Testis (tissue), 3 donors: ENCODE data around the gene IZUMO4. TPM values are rescaled to one million over a fixed set of nuclear protein-coding genes. Genes with fewer than 3 reads are reported as not detected.

ENCODE experiments used
- DNase-seq: peaks from one replicate; pipeline ENCODE4 v3.0.0-alpha.2; 2019
- H3K27ac ChIP-seq, 2 donors: fragments of 200-600 bp; sonication (generic); one replicate each; pipeline ENCODE4 v1.5.1; 2019
- H3K27me3 ChIP-seq: fragments of 200-600 bp; sonication (generic); one replicate; pipeline ENCODE4 v1.5.1; 2019
- H3K36me3 ChIP-seq: fragments of 200-600 bp; sonication (generic); one replicate; pipeline ENCODE4 v1.5.1; 2017; ENCODE audit warnings: low read depth; ENCODE audit errors: missing control alignments
- H3K4me1 ChIP-seq: fragments of 200-600 bp; sonication (generic); one replicate; pipeline ENCODE4 v1.5.1; 2019
- H3K4me3 ChIP-seq, 2 donors: fragments of 200-600 bp; sonication (generic); one replicate each; pipeline ENCODE4 v1.5.1; 2017 to 2019
- H3K9me3 ChIP-seq: fragments of 200-600 bp; sonication (generic); one replicate; pipeline ENCODE4 v1.5.1; 2017
- CTCF ChIP-seq, 3 experiments: fragments of 450-650 bp in 2 of 3; fragments of 200-600 bp in 1 of 3; sonication (generic) in 1 of 3; IDR thresholded peaks; one replicate each; pipeline ENCODE4 v1.5.1; 2016 to 2019; ENCODE audit warnings: antibody characterized with exemption in 3 of 3, mild to moderate bottlenecking in 2 of 3, moderate library complexity in 1 of 3
- POLR2A ChIP-seq: fragments of 450-650 bp; IDR thresholded peaks from one replicate; pipeline ENCODE4 v1.6.1; 2017; ENCODE audit warnings: antibody characterized with exemption, mild to moderate bottlenecking, moderate library complexity
- WGBS, 2 donors: methylation state at CpG; one replicate each; pipeline ENCODE4 v1.1.5; 2018; 5-methylcytosine and 5-hydroxymethylcytosine counted together
- intact Hi-C: fragments of 100-400 bp; cut with DNase I; formaldehyde crosslinking; loops from one replicate; pipeline ENCODE4 v1.15.1; 2023; ENCODE audit warnings: low total_unique reads
- polyA plus RNA-seq: library from polyadenylated mRNA; stranded (reverse); fragments of 350-450 nt; fragmentation: Illumina TruSeq; extraction: RNeasy Lipid Tissue Mini Kit (QIAGEN cat#74804); gene quantifications from one replicate; pipeline ENCODE4 v1.2.3, GENCODE V29; 2014; ENCODE audit warnings: low read depth, low replicate concordance; ENCODE audit not compliant: insufficient read depth
- total RNA-seq, 2 donors: library from RNA; depleted of rRNA; stranded (reverse); fragments of >200 nt; gene quantifications; one replicate each; pipeline ENCODE4 v1.2.3, GENCODE V29; 2016

Gene IZUMO4
- total and polyA plus RNA-seq, 3 donors from 2014 or later: 208 to 796 (median 276) TPM

GRCh38 chr19:2139385-2140137, 42.8 kb downstream of the IZUMO4 start:
- DNase-seq: no peak
- H3K27me3 ChIP-seq: no peaks in the 10 kb centered on the region
- no peaks in the 10 kb centered on the region for H3K4me1 ChIP-seq
- no peaks in the 10 kb centered on the region for H3K9me3 ChIP-seq
- no peak overlapping the region for H3K27ac ChIP-seq
- H3K36me3 ChIP-seq: no peaks in the 10 kb centered on the region
- no peak overlapping the region for H3K4me3 ChIP-seq
- WGBS, 2 donors: 83 to 94% methylated on average over 8 to 22 of the region's 22 CpGs
- intact Hi-C loops: no loop called here
- TF ChIP-seq CTCF (IDR thresholded peaks at IDR 0.05) (no peak), POLR2A (no peak)

- DNase-seq: no peak
- WGBS, 2 donors: 59 to 73% methylated on average over 14 of the region's 14 CpGs
- Histone ChIP-seq H3K36me3 (no peaks in the 10 kb centered on the region), H3K27me3 (no peaks in the 10 kb centered on the region), H3K27ac (no peak overlapping the region), H3K9me3 (no peaks in the 10 kb centered on the region), H3K4me3 (no peak overlapping the region), H3K4me1 (no peaks in the 10 kb centered on the region)
- TF ChIP-seq CTCF (IDR thresholded peaks at IDR 0.05): no peak
- TF ChIP-seq POLR2A: no peak
- intact Hi-C loops: no loop called here
Measured at GRCh38 chr19:2140138-2140569, 43.4 kb downstream of the IZUMO4 start.

GRCh38 chr19:2142173-2142829, 45.6 kb downstream of the IZUMO4 start:
- no peak for DNase-seq
- Histone ChIP-seq H3K27ac (no peak overlapping the region), H3K36me3 (no peaks in the 10 kb centered on the region), H3K4me3 (no peak overlapping the region), H3K4me1 (peaks cover 3% of the 10 kb centered on the region), H3K9me3 (no peaks in the 10 kb centered on the region), H3K27me3 (no peaks in the 10 kb centered on the region)
- intact Hi-C loops: no loop called here
- TF ChIP-seq POLR2A (no peak), CTCF (IDR thresholded peaks at IDR 0.05) (no peak)
- 90 to 91% methylated on average over 13 to 15 of the region's 15 CpGs for WGBS, 2 donors

- Histone ChIP-seq H3K4me1 (peaks cover 6% of the 10 kb centered on the region), H3K36me3 (no peaks in the 10 kb centered on the region), H3K9me3 (no peaks in the 10 kb centered on the region), H3K27me3 (no peaks in the 10 kb centered on the region), H3K27ac (no peak overlapping the region), H3K4me3 (no peak overlapping the region)
- no peak for DNase-seq
- intact Hi-C loops: no loop called here
- TF ChIP-seq POLR2A (no peak), CTCF (IDR thresholded peaks at IDR 0.05) (no peak)
- WGBS, 2 donors: 85 to 93% methylated on average over 15 of the region's 15 CpGs
Measured at GRCh38 chr19:2144190-2144589, 47.5 kb downstream of the IZUMO4 start.
